Measurements from ENCODE around the gene LRP1B. TPM values are rescaled to one million over a fixed set of nuclear protein-coding genes. Genes with fewer than 3 reads are reported as not detected.

Gene LRP1B
- total and polyA plus RNA-seq, 2 donors (not counting 1 experiment from before 2014, with no cell fraction given) = not detected

- H3K4me2 ChIP-seq (replicated peaks; ENCODE audit: low read depth, low read length, poor library complexity, severe bottlenecking) = no peak overlapping the region
- H3K27ac ChIP-seq (ENCODE audit: low read length in 2 of 2) = no peak overlapping the region
- Mint-ChIP-seq H3K27me3 (no peaks in the 10 kb centered on the region), H3K4me1 (no peaks in the 10 kb centered on the region), H3K27ac (no peak overlapping the region), H3K9me3 (ENCODE audit: insufficient read depth) (peaks cover 4% of the 10 kb centered on the region), H3K4me3 (no peak overlapping the region)
- no peaks in the 10 kb centered on the region for H3K4me1 ChIP-seq (ENCODE audit: control insufficient read depth in 2 of 2, insufficient read depth in 2 of 2, low read length in 2 of 2)
- H3K9me3 ChIP-seq (ENCODE audit: control extremely low read depth in 1 of 3, control insufficient read depth in 2 of 3, insufficient read depth in 1 of 3, low read length in 2 of 3) = peaks cover under 1 to 3% (median 2%) of the 10 kb centered on the region in 3 donors
- ATAC-seq (ENCODE audit: low read depth) (no peak), DNase-seq (no peak)
- no peaks in the 10 kb centered on the region for H4K20me1 ChIP-seq (ENCODE audit: control insufficient read depth, insufficient read depth, low read length, poor library complexity, severe bottlenecking)
- H3K4me3 ChIP-seq (ENCODE audit: control extremely low read depth in 1 of 5, extremely low read depth in 1 of 5, insufficient read depth in 1 of 5, low read depth in 2 of 5, low read length in 4 of 5) = no peak overlapping the region
- no peak overlapping the region for H2AFZ ChIP-seq (ENCODE audit: insufficient read depth, low read depth, low read length, poor library complexity, severe bottlenecking)
- POLR2A ChIA-PET = no interaction called here
- no peaks in the 10 kb centered on the region for H3K27me3 ChIP-seq (replicated peaks in 1 of 4; ENCODE audit: control extremely low read depth in 1 of 4, control insufficient read depth in 3 of 4, insufficient read depth in 4 of 4, low read length in 3 of 4)
- no peaks in the 10 kb centered on the region for H3K79me2 ChIP-seq (ENCODE audit: control insufficient read depth, insufficient read depth, low read length)
- no peak for TF ChIP-seq EZH2 (IDR thresholded peaks at IDR 0.05; ENCODE audit: borderline replicate concordance, insufficient read depth, low read depth, low read length, poor library complexity, severe bottlenecking)
- no peak for TF ChIP-seq CTCF (IDR thresholded peaks at IDR 0.05)
- intact Hi-C loops (cut with micrococcal nuclease) = no loop called here
- CTCF ChIA-PET = no interaction called here
- WGBS (ENCODE audit: insufficient coverage) = 86% methylated on average over 5 of the region's 5 CpGs
- H3K36me3 ChIP-seq (replicated peaks in 1 of 2; ENCODE audit: control extremely low read depth in 1 of 2, control insufficient read depth in 1 of 2, extremely low read depth in 1 of 2, insufficient read depth in 2 of 2, low read length in 1 of 2) = no peaks in the 10 kb centered on the region
- no peak overlapping the region for H3K9ac ChIP-seq (ENCODE audit: low read length)
Measured at GRCh38 chr2:140627136-140627535, 1503.7 kb downstream of the LRP1B start.

DNA sequence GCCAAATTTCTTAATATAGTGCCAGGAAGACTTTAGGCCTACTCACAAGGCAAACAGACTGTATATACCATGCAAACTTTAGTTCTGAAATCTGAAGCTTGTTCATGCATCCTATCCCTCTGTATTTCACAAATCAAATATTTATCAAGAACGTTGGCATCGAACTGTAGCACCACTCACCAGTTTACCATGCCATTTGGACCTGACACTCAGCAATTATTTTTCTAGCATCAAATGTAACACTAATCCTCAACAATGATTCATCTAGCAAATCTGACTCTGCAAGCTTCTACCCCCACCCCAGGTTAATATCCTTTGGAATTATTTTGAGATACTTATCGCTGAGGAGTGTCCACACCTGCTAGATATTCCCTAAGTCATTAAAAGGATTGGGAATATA is 1506.6 kb downstream of the LRP1B start:
- WGBS (ENCODE audit: insufficient coverage) = 95% methylated on average over 2 of the region's 3 CpGs

More for the DNA sequence above, 1506.6 kb downstream of the LRP1B start:
- Mint-ChIP-seq H3K4me1 (no peaks in the 10 kb centered on the region), H3K4me3 (no peak overlapping the region), H3K27me3 (no peaks in the 10 kb centered on the region), H3K9me3 (ENCODE audit: insufficient read depth) (peaks cover 4% of the 10 kb centered on the region), H3K27ac (no peak overlapping the region)
- Histone ChIP-seq H3K79me2 (ENCODE audit: control insufficient read depth, insufficient read depth, low read length) (no peaks in the 10 kb centered on the region), H3K4me3 (ENCODE audit: control extremely low read depth in 1 of 5, extremely low read depth in 1 of 5, insufficient read depth in 1 of 5, low read depth in 2 of 5, low read length in 4 of 5) (no peak overlapping the region), H3K27ac (ENCODE audit: low read length in 2 of 2) (no peak overlapping the region), H3K27me3 (replicated peaks in 1 of 4; ENCODE audit: control extremely low read depth in 1 of 4, control insufficient read depth in 3 of 4, insufficient read depth in 4 of 4, low read length in 3 of 4) (no peaks in the 10 kb centered on the region), H3K36me3 (replicated peaks in 1 of 2; ENCODE audit: control extremely low read depth in 1 of 2, control insufficient read depth in 1 of 2, extremely low read depth in 1 of 2, insufficient read depth in 2 of 2, low read length in 1 of 2) (no peaks in the 10 kb centered on the region), H3K4me1 (ENCODE audit: control insufficient read depth in 2 of 2, insufficient read depth in 2 of 2, low read length in 2 of 2) (no peaks in the 10 kb centered on the region), H4K20me1 (ENCODE audit: control insufficient read depth, insufficient read depth, low read length, poor library complexity, severe bottlenecking) (no peaks in the 10 kb centered on the region), H3K9ac (ENCODE audit: low read length) (no peak overlapping the region), H3K9me3 (ENCODE audit: control extremely low read depth in 1 of 3, control insufficient read depth in 2 of 3, insufficient read depth in 1 of 3, low read length in 2 of 3) (peaks cover 0 to 3% (median 2%) of the 10 kb centered on the region in 3 donors), H3K4me2 (replicated peaks; ENCODE audit: low read depth, low read length, poor library complexity, severe bottlenecking) (no peak overlapping the region), H2AFZ (ENCODE audit: insufficient read depth, low read depth, low read length, poor library complexity, severe bottlenecking) (no peak overlapping the region)
- ChIA-PET CTCF (no interaction called here), POLR2A (no interaction called here)
- no peak for TF ChIP-seq CTCF (IDR thresholded peaks at IDR 0.05)
- TF ChIP-seq EZH2 (IDR thresholded peaks at IDR 0.05; ENCODE audit: borderline replicate concordance, insufficient read depth, low read depth, low read length, poor library complexity, severe bottlenecking) = no peak
- intact Hi-C loops (cut with micrococcal nuclease) = no loop called here
- DNase-seq = no peak
- no peak for ATAC-seq (ENCODE audit: low read depth)
